GM18499 (cell line): ENCODE measurements around the gene SMARCAD1.

ENCODE experiments used
- ATAC-seq: cut with Tn5 transposase; IDR thresholded peaks from one replicate; pipeline ENCODE4 v1.9.1; 2021; ENCODE audit warnings: moderate number of reproducible peaks; ENCODE audit not compliant: insufficient read depth, unreplicated experiment

SMARCAD1 gene

GRCh38 chr4:94225449-94225848, 17.8 kb downstream of the SMARCAD1 start:
- ATAC-seq: no peak

- ATAC-seq: no peak
Observed at GRCh38 chr4:94226763-94227162, 19.1 kb downstream of the SMARCAD1 start.

- no peak for ATAC-seq
Observed at GRCh38 chr4:94228493-94229216, 21.0 kb downstream of the SMARCAD1 start.

- no peak for ATAC-seq
Observed at GRCh38 chr4:94232519-94232918, 24.9 kb downstream of the SMARCAD1 start.

- no peak for ATAC-seq
Observed at GRCh38 chr4:94235825-94236224, 28.2 kb downstream of the SMARCAD1 start.

GRCh38 chr4:94237271-94237670, 29.6 kb downstream of the SMARCAD1 start:
- ATAC-seq: no peak

- ATAC-seq: no peak
Observed at GRCh38 chr4:94238160-94238559, 30.5 kb downstream of the SMARCAD1 start.

- ATAC-seq: no peak
Observed at GRCh38 chr4:94240384-94240783, 32.7 kb downstream of the SMARCAD1 start.

- no peak for ATAC-seq
Observed at GRCh38 chr4:94244087-94244828, 36.6 kb downstream of the SMARCAD1 start.

- ATAC-seq: no peak
Observed at GRCh38 chr4:94244829-94245185, 37.1 kb downstream of the SMARCAD1 start.

- no peak for ATAC-seq
Observed at GRCh38 chr4:94251094-94251493, 43.4 kb downstream of the SMARCAD1 start.

- ATAC-seq: no peak
Observed at GRCh38 chr4:94253036-94253435, 45.4 kb downstream of the SMARCAD1 start.

GRCh38 chr4:94256144-94256783, 48.6 kb downstream of the SMARCAD1 start:
- ATAC-seq: no peak

GRCh38 chr4:94256828-94257227, 49.2 kb downstream of the SMARCAD1 start:
- no peak for ATAC-seq

GRCh38 chr4:94262163-94263016, 54.7 kb downstream of the SMARCAD1 start:
- no peak for ATAC-seq

GRCh38 chr4:94267037-94267436, 59.4 kb downstream of the SMARCAD1 start:
- no peak for ATAC-seq

- ATAC-seq: no peak
Observed at GRCh38 chr4:94271248-94271647, 63.6 kb downstream of the SMARCAD1 start.

GRCh38 chr4:94274912-94275311, 67.2 kb downstream of the SMARCAD1 start:
- no peak for ATAC-seq

- ATAC-seq: no peak
Observed at GRCh38 chr4:94276204-94276603, 68.5 kb downstream of the SMARCAD1 start.

- no peak for ATAC-seq
Observed at GRCh38 chr4:94277534-94277933, 69.9 kb downstream of the SMARCAD1 start.
